GM13977 (cell line): ENCODE data around the gene IFT27.

Experiments used
- DNase-seq: peaks from one replicate; pipeline ENCODE4 v3.0.0; 2012; ENCODE audit warnings: low spot score
- CTCF ChIP-seq: IDR thresholded peaks from 2 replicates; pipeline ENCODE4 v1.5.1; 2012; ENCODE audit warnings: mild to moderate bottlenecking, control low read depth; ENCODE audit not compliant: insufficient read depth; ENCODE audit errors: extremely low read depth, missing control alignments
- in situ Hi-C: fragments of 300-500 bp; cut with MboI; formaldehyde crosslinking; loops from one replicate; pipeline ENCODE4 v1.12.0; 2022; ENCODE audit warnings: low sequenced_read_pairs, low pct_unique_long_range_greater_than_20kb, mixed read lengths, inconsistent platforms; ENCODE audit not compliant: unreplicated experiment

The IFT27 gene

DNA sequence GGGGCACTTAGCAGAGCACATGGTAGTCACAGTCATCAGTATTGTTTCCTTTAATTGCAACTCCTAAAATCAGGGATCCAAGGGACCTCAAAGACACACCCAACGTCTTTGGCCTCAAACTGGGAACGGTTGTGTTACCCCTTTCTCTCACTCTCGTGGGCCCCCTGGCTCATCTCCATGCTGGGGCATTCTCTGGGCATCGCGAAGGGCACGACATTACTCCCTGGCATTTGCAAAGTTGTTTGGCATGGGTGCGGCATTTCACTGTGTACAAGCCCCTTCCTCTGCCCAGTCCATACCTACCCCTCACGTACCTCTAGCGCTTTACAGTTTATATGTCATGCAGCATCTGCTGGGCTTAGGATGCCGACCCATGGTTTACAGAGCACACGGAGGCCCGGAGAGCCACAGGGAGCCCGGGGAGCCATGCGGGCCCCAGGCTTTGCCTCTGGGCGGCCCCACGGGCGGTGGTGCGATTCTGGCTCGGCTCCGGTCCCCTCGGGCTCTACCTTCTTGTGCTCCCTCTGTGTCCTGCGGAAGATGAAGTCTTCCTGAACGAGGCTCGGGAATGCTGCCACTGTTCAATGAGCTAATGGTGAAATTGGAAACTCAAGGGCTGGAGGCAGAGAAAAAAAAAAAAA is 50.4 kb downstream of the IFT27 start:
- in situ Hi-C loops: no loop called here
- DNase-seq: no peak
- no peak for TF ChIP-seq CTCF

DNA sequence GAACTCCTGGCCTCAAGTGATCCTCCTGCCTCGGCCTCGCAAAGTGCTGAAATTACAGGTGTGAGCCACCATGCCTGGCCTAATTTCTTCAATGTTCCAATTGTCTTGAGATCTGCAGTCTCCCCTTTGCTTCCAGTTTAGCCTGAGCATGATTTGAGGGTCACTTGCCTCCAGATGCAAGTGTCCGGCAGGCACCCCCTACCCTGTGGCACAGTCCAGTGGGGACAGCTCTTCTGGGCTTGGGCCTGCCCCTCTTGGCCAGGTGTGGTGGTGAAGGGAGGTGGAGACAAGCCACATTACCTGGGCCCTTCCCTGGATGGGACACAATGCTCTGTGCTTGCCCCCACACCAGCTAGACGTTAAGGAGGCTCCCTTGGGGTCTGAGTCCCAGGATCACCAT is 51.1 kb downstream of the IFT27 start:
- DNase-seq: no peak
- in situ Hi-C loops: no loop called here
- no peak for TF ChIP-seq CTCF

- no peak for TF ChIP-seq CTCF
- no peak for DNase-seq
- in situ Hi-C loops: no loop called here
Measured at GRCh38 chr22:36722055-36722454, 53.9 kb downstream of the IFT27 start.

- DNase-seq: no peak
- in situ Hi-C loops: no loop called here
- TF ChIP-seq CTCF: no peak
Measured at GRCh38 chr22:36715647-36716046, 60.3 kb downstream of the IFT27 start.

GRCh38 chr22:36714110-36714509 is 61.8 kb downstream of the IFT27 start:
- DNase-seq: no peak
- no peak for TF ChIP-seq CTCF
- in situ Hi-C loops: no loop called here

GRCh38 chr22:36713436-36713835 is 62.5 kb downstream of the IFT27 start:
- no peak for DNase-seq
- in situ Hi-C loops: no loop called here
- TF ChIP-seq CTCF: no peak
